ENCODE results near the gene AP5M1.

GRCh38 chr14:57323721-57324120 lies 55.0 kb downstream of the AP5M1 start:
- TF ChIP-seq ELF4 (IDR thresholded peaks at IDR 0.05) (no peak), FOXK2 (IDR thresholded peaks at IDR 0.05) (no peak), SP1 (IDR thresholded peaks at IDR 0.05) (no peak), ARNT (IDR thresholded peaks at IDR 0.05) (no peak), TARDBP (IDR thresholded peaks at IDR 0.05) (no peak), NFRKB (IDR thresholded peaks at IDR 0.05) (no peak)

Measured in HEK293T (cell line).